H4 (cell line): Measurements from ENCODE around the gene STKLD1. TPM values are rescaled to one million over a fixed set of nuclear protein-coding genes. Genes with fewer than 3 reads are reported as not detected.

Experiments used
- DNase-seq: peaks from one replicate; pipeline ENCODE4 v3.0.0-alpha.2; 2015; ENCODE audit warnings: low spot score
- total RNA-seq: library from RNA; depleted of rRNA; stranded (reverse); fragments of >200 nt; shearing (Covaris generic); gene quantifications from 2 replicates; pipeline ENCODE4 v1.2.3, GENCODE V29; 2014

STKLD1 gene
- total RNA-seq, 1 experiment from 2014 or later, result 1.0 TPM

- DNase-seq, result no peak
These were observed 31.2 kb upstream of the STKLD1 start for GRCh38 chr9:133344979-133345378.

GRCh38 chr9:133345596-133345995 lies 30.6 kb upstream of the STKLD1 start:
- no peak for DNase-seq

- DNase-seq, result no peak
These were observed 30.0 kb upstream of the STKLD1 start for GRCh38 chr9:133346021-133346785.

- no peak for DNase-seq
These were observed 28.6 kb upstream of the STKLD1 start for GRCh38 chr9:133347515-133347984.

- DNase-seq, result peak; percentile 93
These were observed 28.0 kb upstream of the STKLD1 start, which contains the start of the genes MED22 and RPL7A for GRCh38 chr9:133347985-133348717. MED22 (minus strand) TSS chr9:133348131; CDS start chr9:133346662, 1,469 bp downstream. RPL7A (plus strand) TSS chr9:133348218; CDS start chr9:133348244, 26 bp downstream.

- DNase-seq, result no peak
These were observed 27.2 kb upstream of the STKLD1 start for GRCh38 chr9:133348718-133349573.

GRCh38 chr9:133349965-133350616 lies 26.1 kb upstream of the STKLD1 start:
- no peak for DNase-seq

GRCh38 chr9:133351526-133351907 lies 24.6 kb upstream of the STKLD1 start:
- no peak for DNase-seq

GRCh38 chr9:133351908-133352634 lies 24.1 kb upstream of the STKLD1 start:
- peak; percentile 66 for DNase-seq

GRCh38 chr9:133352635-133353340 lies 23.4 kb upstream of the STKLD1 start:
- DNase-seq, result no peak

- no peak for DNase-seq
These were observed 22.6 kb upstream of the STKLD1 start for GRCh38 chr9:133353548-133353947.

- DNase-seq, result no peak
These were observed 21.4 kb upstream of the STKLD1 start for GRCh38 chr9:133354766-133355165.

- no peak for DNase-seq
These were observed 20.2 kb upstream of the STKLD1 start for GRCh38 chr9:133355881-133356357.

- peak; percentile 42 for DNase-seq
These were observed 19.6 kb upstream of the STKLD1 start, which contains the start of the genes SURF1 and SURF2 for GRCh38 chr9:133356391-133357091. SURF1 (minus strand) TSS chr9:133356487; CDS start chr9:133356453, 34 bp downstream. SURF2 (plus strand) TSS chr9:133356550; CDS start chr9:133356593, 43 bp downstream.

GRCh38 chr9:133357656-133358055 lies 18.5 kb upstream of the STKLD1 start:
- no peak for DNase-seq

- no peak for DNase-seq
These were observed 16.6 kb upstream of the STKLD1 start for GRCh38 chr9:133359399-133360175.

- DNase-seq, result no peak
These were observed 15.5 kb upstream of the STKLD1 start for GRCh38 chr9:133360400-133361393.
